ENCODE results near the gene IL22RA2.

The IL22RA2 gene

DNA sequence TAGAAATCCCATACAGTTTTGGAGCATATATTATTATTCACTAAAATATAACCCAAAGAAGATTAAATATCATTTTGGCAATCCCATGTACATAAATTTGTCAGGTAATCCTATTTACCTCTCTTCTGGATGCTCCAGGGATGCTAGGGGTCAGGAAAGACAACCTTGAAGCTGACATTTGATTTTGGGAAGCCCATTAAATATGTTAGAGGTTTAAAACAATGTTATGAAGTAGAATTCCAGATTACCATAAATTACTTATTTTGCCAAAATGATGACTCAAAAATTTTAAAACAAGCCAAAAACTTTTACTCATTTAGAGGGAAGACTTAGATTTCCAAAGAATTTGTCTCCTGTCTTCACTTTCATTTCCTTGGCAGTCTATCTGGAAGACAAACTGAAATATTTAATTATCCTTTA lies 9.2 kb upstream of the IL22RA2 start:
- H3K4me1 Mint-ChIP-seq: peaks cover under 1% of the 10 kb centered on the region
- ATAC-seq: no peak
- H3K9me3 Mint-ChIP-seq: peaks cover 17% of the 10 kb centered on the region
- H3K4me3 Mint-ChIP-seq: no peak overlapping the region
- no peak overlapping the region for H3K27ac Mint-ChIP-seq
- no peaks in the 10 kb centered on the region for H3K27me3 Mint-ChIP-seq
- peaks cover 10% of the 10 kb centered on the region for H3K36me3 Mint-ChIP-seq

DNA sequence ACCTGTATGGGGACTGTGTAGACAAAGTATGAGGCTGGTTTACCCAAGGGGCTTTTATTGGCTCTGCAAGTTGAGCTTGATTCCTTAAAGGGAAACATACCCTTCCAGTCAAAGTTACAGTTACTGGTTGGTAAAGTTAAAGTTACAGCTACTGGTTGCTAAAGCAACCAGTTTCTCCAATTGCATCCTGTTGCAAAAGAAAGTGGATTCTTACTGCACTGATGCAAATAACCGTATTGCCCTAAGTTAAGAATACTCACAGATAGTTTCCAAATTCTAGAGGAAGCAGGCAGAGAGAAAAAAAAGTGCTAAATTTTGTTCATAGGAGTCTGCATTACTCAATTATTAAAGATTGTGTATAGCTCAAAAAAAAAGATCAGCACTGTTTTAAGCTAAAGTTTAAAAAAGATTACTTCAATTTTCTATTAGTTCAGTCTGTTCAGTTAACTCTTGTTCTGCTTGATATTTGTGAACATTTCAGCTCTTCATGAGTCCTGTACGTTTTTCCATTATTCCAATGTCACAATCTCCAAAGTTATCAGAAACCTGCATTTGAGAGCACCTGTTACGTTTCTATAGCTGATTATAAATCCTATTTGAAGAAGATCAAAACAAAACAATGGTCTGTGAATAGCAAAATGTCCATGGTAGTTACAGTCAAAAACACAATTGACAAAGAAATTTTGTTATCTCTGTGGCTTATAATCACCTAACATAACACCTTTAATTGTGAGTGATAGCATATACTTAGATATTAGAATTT lies 8.6 kb upstream of the IL22RA2 start:
- Mint-ChIP-seq H3K9me3 (peaks cover 15% of the 10 kb centered on the region), H3K27me3 (no peaks in the 10 kb centered on the region), H3K4me1 (peaks cover 6% of the 10 kb centered on the region), H3K36me3 (peaks cover 10% of the 10 kb centered on the region), H3K4me3 (no peak overlapping the region), H3K27ac (no peak overlapping the region)
- no peak for ATAC-seq

DNA sequence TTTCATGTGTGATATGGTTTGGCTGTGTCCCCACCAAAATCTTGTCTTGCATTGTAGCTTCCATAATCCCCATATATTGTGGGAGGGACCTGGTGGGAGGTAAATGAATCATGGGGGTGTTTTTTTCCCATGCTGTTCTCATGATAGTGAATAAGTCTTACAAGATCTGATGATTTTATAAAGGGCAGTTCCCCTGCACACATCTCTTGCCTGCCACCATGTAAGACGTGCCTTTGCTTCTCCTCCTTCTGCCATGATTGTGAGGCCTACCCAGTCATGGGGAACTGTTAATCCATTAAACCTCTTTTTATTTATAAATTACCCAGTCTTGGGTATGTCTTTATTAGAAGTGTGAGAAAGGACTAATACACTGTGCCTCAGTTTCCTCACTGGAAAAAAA lies 4.2 kb upstream of the IL22RA2 start:
- peaks cover 10% of the 10 kb centered on the region for H3K36me3 Mint-ChIP-seq
- no peak for ATAC-seq
- H3K27me3 Mint-ChIP-seq: no peaks in the 10 kb centered on the region
- no peak overlapping the region for H3K4me3 Mint-ChIP-seq
- H3K27ac Mint-ChIP-seq: peak overlapping the region; percentile 41
- H3K4me1 Mint-ChIP-seq: peaks cover 37% of the 10 kb centered on the region
- peaks cover 11% of the 10 kb centered on the region for H3K9me3 Mint-ChIP-seq

DNA sequence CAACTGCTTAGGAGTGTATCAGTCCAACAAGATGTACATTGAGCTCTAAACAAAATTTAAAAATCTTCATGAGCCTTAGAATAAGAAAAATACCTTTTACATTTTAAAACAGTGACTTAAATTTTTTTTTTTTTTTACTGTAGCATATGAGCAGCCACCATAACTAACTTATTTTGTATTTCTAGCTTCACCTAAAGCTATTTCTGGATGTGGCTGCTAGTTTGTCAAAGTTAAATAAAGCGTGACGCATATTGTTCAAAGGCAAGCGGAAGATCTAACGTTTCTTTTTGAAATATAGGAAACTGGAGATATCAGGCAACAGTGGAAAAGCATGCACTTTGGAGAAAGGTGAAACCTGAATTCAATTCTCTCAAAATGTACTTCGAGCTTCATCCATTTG lies 3.3 kb upstream of the IL22RA2 start:
- Mint-ChIP-seq H3K4me3 (no peak overlapping the region), H3K4me1 (peaks cover 46% of the 10 kb centered on the region), H3K27me3 (no peaks in the 10 kb centered on the region), H3K27ac (peak overlapping the region; percentile 41), H3K36me3 (peaks cover 10% of the 10 kb centered on the region), H3K9me3 (peaks cover 11% of the 10 kb centered on the region)
- no peak for ATAC-seq

DNA sequence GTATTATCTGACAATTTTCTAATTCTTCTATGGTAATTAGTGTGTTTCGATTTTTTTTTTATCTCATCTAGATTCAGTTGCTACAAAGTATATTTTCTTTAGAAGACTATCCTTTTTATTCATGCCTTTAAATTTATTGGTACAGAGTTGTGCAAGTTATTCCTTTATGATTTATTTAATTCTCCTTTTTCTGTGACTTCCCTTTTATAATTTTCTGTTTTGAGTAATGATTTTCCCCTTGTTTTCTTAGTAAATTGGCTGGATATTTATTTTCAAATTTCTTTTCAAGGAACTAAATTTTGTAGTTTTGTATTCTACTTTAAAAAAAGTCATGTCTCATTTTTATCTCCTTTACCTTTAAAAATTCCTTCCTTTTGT lies 2.4 kb upstream of the IL22RA2 start:
- peaks cover 54% of the 10 kb centered on the region for H3K4me1 Mint-ChIP-seq
- H3K27ac Mint-ChIP-seq: peak overlapping the region; percentile 3
- no peaks in the 10 kb centered on the region for H3K27me3 Mint-ChIP-seq
- no peak for ATAC-seq
- H3K9me3 Mint-ChIP-seq: peaks cover 10% of the 10 kb centered on the region
- H3K4me3 Mint-ChIP-seq: no peak overlapping the region
- peaks cover 9% of the 10 kb centered on the region for H3K36me3 Mint-ChIP-seq

DNA sequence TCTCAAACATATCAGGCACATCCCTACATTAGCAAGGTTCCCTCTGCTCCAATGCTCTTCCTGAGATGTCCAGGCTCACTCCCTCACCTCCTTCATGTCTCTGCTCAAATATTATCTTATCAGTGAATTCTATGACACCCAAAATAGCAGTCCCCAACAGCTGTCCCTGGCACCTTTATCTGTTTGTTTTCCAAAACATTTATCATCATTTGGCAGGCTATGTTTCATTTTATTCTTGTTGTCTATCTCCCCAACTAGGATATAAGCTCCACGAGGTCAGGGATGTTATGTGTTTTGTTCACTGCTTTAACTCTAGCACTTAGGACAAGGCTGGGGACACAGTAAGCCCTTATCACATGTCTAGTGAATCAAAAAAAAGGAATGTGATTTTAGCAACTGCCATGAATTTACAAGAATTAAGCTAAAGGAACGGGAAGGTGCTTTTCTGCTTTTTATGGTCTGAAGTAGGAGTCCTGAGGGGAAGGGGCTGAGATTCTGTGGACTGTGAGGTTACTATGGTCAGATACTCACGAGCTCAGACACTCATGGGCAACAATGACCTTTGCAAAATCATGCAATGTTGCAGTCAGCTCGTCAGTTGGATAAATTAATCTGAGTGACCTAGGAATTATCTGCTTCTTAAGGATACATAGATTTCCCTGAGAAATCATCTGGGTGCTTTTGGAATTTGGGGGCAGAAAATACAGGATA lies 1.9 kb upstream of the IL22RA2 start:
- ATAC-seq: no peak
- H3K27ac Mint-ChIP-seq: peak overlapping the region; percentile 3
- no peak overlapping the region for H3K4me3 Mint-ChIP-seq
- H3K9me3 Mint-ChIP-seq: peaks cover 6% of the 10 kb centered on the region
- H3K36me3 Mint-ChIP-seq: peaks cover 6% of the 10 kb centered on the region
- no peaks in the 10 kb centered on the region for H3K27me3 Mint-ChIP-seq
- H3K4me1 Mint-ChIP-seq: peaks cover 60% of the 10 kb centered on the region

DNA sequence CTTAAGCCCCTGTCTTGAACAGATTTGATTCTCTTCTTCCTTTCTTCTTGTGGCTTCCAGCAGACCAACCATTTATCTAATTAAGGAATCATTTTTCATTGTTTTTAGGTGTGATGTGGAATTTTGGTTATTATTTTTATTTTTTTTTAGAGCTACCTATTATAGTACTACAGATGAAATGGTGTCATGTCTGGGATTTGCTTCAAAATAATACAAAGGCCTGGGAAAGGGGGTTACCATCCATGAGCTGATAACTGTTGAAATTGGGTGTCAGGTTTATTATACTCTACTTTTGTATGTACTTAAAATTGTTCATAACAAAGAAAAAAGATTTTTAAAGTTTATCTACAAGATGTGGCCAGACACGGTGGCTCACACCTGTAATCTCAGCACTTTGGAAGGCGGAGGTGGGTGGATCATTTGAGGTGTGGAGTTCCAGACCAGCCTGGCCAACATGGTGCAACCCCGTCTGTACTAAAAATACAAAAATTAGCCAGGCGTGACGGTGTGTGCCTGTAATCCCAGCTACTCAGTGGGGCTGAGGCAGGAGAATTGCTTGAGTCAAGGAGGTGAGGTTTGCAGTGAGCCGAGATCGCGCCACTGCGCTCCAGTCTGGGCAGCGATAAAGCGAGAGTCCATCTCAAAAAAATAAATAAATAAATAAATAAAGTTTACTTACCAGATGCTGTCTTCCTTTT lies 561 bp downstream of the IL22RA2 start:
- H3K4me3 Mint-ChIP-seq: peak overlapping the region; percentile 40
- no peaks in the 10 kb centered on the region for H3K36me3 Mint-ChIP-seq
- no peaks in the 10 kb centered on the region for H3K9me3 Mint-ChIP-seq
- peak overlapping the region; percentile 86 for H3K27ac Mint-ChIP-seq
- no peak for ATAC-seq
- peaks cover 66% of the 10 kb centered on the region for H3K4me1 Mint-ChIP-seq
- no peaks in the 10 kb centered on the region for H3K27me3 Mint-ChIP-seq

DNA sequence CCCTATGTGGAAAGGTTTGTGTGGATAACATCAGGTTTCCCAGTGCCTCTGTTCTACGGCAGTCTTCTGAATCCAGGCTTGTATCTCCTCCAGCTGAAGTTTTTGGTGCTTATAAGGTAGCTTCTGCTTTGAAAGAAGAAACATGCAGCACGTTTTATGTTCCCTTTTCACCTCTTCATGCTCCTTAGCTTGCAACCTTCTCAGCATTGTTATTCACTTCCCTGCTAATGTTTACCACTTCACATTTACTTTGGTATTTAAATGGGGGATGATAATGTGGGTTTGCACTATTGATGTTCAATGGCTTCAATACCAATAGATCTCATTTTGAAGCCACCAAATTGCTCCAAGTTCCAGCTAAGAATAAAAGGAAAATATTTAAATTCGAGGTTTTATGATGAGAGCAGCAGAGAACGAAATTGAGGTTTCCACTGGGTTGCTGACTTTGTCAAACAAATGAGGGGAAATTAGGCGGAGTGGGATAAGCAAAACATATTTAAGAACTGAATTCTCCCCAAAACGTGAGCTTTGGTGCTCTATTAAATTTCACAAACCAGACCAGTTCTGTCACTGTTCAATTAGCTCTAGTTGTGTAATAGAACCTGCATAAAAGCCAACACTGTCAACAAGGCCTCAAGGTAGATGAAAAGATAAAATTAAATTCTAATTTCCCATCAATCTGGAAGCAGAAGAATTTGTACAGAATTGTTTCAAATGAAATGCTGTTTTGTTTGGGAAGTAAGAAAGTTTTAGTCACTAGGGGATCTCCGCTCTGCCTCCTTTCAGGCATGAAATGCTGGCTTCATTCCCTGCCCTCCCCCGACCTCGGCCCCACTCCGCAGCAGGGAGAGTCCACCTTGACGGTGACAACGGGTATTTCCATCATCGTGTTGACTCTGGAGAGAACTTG lies 1.4 kb downstream of the IL22RA2 start:
- H3K36me3 Mint-ChIP-seq: no peaks in the 10 kb centered on the region
- no peaks in the 10 kb centered on the region for H3K27me3 Mint-ChIP-seq
- H3K27ac Mint-ChIP-seq: peak overlapping the region; percentile 86
- H3K4me3 Mint-ChIP-seq: peak overlapping the region; percentile 40
- H3K4me1 Mint-ChIP-seq: peaks cover 68% of the 10 kb centered on the region
- peak; percentile 80 for ATAC-seq
- H3K9me3 Mint-ChIP-seq: no peaks in the 10 kb centered on the region

DNA sequence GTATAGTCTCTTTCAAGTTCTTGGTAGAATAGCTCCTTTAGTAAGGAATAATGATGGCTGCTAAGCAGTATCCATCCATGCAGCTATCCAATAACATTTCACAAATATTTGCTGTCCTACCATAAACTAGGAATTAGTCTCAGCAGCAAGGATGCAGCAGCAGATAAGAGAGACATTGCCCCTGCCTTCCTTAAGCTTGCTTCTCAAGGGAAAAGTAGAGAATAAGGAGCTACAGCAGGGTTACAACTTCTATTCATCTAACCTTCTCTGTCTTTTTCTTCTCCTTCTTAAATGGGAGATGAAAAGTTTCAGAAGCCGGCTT lies 2.4 kb downstream of the IL22RA2 start:
- H3K9me3 Mint-ChIP-seq: no peaks in the 10 kb centered on the region
- H3K27me3 Mint-ChIP-seq: no peaks in the 10 kb centered on the region
- H3K4me3 Mint-ChIP-seq: peak overlapping the region; percentile 48
- peaks cover 67% of the 10 kb centered on the region for H3K4me1 Mint-ChIP-seq
- H3K36me3 Mint-ChIP-seq: no peaks in the 10 kb centered on the region
- ATAC-seq: no peak
- peak overlapping the region; percentile 86 for H3K27ac Mint-ChIP-seq

DNA sequence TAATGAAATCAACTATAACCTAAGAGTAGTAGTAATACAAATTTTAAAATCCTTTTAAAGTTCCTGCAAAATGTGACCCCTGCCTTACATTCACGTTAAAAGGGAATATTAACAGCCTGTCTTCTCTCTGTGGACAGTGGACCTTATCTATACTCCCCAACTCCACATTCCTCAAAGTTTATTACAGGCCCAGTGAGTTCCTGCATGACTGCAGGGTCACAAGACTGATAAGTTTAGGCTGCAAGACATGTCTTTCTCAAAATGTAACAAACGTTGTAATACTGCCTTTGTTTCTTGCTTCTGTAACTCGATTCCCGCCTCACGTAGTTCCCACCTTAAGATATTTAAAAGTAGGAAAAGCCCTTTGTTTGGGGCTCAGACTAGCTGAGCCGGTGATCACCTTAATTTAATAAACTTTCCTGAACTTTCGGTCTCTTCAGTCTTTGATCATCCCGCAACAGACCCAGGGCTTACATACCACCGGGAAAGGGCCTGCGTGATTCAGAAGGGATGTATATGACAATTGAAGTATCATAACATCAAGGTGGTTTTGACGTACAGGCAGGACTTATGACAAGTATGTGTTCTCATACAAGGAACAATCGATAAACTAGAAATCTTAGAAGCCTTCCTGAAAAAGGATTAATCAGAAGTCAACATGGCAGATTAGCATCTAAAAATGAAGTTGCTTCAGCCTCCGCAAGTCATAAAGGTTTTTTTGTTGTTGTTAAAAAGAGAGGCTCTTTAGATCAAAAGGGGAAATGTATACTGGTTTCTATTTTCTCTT lies 3.0 kb downstream of the IL22RA2 start:
- Mint-ChIP-seq H3K36me3 (no peaks in the 10 kb centered on the region), H3K4me1 (peaks cover 67% of the 10 kb centered on the region), H3K27me3 (no peaks in the 10 kb centered on the region), H3K9me3 (no peaks in the 10 kb centered on the region), H3K27ac (peak overlapping the region; percentile 86), H3K4me3 (no peak overlapping the region)
- no peak for ATAC-seq

DNA sequence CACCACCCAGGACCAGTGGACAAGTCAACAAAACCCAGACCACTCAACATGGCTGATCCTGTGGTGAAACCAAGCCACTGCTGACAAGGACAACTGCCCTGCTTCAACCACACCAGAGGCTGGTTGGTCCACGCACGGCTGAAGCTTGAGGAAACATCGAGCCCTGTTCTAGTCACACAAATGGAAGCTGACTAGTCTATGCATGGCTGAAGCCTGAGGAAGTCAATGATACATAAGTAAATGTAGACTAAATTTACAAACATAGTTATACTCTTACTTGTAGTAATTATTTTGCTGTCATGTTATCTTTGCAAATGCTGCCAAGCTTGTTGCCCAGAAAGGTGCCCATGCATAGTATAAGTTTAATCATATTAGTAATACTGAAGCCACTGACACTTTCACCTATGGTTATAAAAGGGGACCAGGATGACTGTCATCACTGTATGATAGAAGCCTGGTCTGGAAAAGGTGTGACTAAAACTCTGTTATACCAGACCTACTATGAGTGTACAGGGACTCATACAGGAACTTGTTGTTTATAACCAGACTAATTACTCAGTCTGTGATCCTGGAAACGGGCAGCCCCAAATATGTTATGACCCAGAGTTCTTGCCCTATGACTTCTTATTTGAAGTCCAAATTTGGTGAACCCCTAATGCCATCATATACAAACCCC lies 5.6 kb downstream of the IL22RA2 start:
- Mint-ChIP-seq H3K4me1 (peaks cover 67% of the 10 kb centered on the region), H3K36me3 (peaks cover 8% of the 10 kb centered on the region), H3K27ac (peak overlapping the region; percentile 69), H3K9me3 (peaks cover 6% of the 10 kb centered on the region), H3K27me3 (no peaks in the 10 kb centered on the region), H3K4me3 (no peak overlapping the region)
- no peak for ATAC-seq

DNA sequence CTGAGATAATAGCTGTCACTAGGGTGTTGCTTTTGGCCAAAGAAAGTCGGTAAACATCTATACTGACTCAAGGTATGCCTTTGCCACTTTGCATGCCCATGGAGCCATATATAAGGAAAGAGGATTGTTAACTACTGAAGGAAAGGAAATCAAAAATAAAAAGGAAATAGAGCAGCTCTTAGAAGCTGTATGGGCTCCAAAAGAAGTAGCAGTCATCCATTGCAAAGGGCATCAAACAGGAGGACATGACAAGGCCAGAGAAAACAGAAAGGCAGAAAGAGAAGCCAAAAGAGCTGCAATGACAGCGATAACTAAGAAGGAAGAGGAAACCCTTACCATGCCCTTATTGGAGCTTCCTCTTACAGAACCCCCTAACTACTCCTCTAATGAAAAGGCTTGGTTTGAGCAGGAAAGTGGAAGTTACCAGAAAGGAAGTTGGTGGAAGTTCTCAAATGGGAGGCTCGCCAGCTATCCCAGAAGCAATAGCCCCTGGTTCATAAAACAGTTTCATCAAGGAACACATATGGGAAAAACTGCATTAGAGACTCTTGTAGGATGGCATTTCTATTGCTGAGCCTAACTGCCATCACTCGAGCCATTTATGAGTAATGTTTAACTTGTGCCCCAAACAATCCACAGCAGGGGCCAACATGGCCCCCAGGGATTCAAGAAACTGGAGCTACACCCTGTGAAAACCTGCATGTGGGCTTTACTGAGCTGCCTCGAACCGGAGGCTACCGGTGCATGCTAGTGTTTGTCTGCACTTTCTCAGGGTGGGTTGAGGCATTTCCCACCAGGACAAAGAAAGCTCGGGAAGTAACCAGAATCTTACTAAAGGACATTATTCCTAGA lies 7.0 kb downstream of the IL22RA2 start:
- Mint-ChIP-seq H3K9me3 (peaks cover 6% of the 10 kb centered on the region), H3K27ac (peak overlapping the region; percentile 69), H3K4me3 (no peak overlapping the region), H3K36me3 (peaks cover 8% of the 10 kb centered on the region), H3K4me1 (peaks cover 60% of the 10 kb centered on the region), H3K27me3 (no peaks in the 10 kb centered on the region)
- no peak for ATAC-seq

All from stimulated activated memory B cell treated with anti-CD40 and anti-IgM and Interleukin-4, amounts not matched to agents 10 μg/mL and 1 μg/mL and 100 μg/mL, for 72 hours (primary cell).